Epithelial cell of esophagus (primary cell): ENCODE data around the gene FSTL5.
"Not testable (repeated sequence)": the region's sequence is repeated elsewhere in the genome, so short reads cannot be mapped to it uniquely, and the experiment has no call there.

ENCODE experiments used
- DNase-seq: peaks from one replicate; pipeline ENCODE4 v3.0.0; 2010; ENCODE audit warnings: low read depth
- H3K4me3 ChIP-seq: 2 replicates; pipeline ENCODE4 v1.5.1; 2011; ENCODE audit warnings: mild to moderate bottlenecking, low read length, control low read depth
- TF ChIP-seq, protein P1 (sequence below): IDR thresholded peaks from 2 replicates; pipeline ENCODE4 v1.5.1; 2011; ENCODE audit warnings: low read depth, mild to moderate bottlenecking, low read length, control low read depth, inconsistent platforms; ENCODE audit not compliant: insufficient read depth; ENCODE audit errors: missing control alignments

FSTL5 gene

DNA sequence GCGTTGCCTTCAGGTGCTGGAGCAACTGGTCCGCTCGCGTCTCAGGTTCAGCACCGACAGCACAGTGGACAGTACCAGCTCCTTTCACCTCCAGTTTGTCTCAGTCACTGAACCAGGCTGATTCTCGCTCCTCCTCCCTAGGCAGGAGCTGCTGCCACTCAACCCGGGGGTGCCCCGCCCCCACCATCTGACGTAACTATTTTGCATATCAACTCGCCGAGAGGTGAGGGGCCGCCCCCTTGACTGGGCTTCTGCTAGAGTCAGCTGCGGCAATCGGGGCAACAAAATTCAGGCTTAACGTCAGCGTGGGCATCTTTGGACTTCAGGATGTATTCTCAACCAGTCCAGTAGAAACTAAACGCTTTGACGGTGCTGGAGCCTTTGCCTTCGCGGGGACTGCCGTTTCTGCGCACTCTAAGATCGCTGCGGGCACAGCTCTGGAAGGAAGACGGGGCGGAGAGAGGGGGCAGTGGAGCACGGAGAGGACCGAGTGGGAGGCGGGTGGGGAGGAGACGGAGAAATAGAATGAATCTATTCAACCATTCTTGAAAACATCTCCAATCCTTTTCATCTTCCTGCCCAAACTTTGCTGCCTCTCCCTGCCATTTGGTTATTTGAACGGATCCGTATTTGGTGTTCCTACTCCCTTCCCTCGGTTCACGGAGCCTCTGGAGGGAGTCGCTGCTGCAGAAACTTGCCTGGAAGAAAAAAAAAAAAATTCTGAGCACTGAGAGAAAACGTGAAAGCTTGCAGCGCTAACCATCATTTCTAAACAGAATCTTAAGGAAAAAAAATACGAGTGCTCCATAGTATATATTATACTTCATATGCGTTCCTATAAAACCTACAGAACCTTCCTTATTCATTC lies at the start of gene FSTL5:
Gene FSTL5 (minus strand): TSS at position 109 of the 868 bp plus-strand sequence. CDS start 52,604 bp downstream, outside the sequence.
- peak; percentile 95 for DNase-seq
- peak within 1 kb of the TSS; percentile 56 for H3K4me3 ChIP-seq
- TF ChIP-seq, protein P1, sequence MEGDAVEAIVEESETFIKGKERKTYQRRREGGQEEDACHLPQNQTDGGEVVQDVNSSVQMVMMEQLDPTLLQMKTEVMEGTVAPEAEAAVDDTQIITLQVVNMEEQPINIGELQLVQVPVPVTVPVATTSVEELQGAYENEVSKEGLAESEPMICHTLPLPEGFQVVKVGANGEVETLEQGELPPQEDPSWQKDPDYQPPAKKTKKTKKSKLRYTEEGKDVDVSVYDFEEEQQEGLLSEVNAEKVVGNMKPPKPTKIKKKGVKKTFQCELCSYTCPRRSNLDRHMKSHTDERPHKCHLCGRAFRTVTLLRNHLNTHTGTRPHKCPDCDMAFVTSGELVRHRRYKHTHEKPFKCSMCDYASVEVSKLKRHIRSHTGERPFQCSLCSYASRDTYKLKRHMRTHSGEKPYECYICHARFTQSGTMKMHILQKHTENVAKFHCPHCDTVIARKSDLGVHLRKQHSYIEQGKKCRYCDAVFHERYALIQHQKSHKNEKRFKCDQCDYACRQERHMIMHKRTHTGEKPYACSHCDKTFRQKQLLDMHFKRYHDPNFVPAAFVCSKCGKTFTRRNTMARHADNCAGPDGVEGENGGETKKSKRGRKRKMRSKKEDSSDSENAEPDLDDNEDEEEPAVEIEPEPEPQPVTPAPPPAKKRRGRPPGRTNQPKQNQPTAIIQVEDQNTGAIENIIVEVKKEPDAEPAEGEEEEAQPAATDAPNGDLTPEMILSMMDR, result no peak

DNA sequence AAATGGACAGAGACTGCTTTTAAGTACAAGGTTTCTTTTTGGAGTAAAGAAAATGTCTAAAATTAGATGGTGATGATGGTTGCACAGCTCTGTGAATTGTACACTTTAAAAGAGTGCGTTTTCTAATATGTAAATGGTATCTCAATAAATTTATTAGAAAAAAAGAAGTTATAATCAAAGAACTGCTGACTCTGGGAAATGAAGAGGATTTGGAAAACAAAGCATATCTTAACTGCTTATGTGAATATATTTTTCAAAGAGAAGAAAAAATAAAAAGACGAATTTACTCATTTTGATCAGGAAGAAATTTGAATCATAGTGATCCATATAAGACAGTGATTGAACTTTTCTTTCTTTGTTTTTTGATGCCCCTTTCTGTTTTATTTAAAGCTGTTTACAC lies 45.9 kb upstream of the FSTL5 start:
- TF ChIP-seq, protein P1, result no peak
- no peak overlapping the region for H3K4me3 ChIP-seq
- no peak for DNase-seq

DNA sequence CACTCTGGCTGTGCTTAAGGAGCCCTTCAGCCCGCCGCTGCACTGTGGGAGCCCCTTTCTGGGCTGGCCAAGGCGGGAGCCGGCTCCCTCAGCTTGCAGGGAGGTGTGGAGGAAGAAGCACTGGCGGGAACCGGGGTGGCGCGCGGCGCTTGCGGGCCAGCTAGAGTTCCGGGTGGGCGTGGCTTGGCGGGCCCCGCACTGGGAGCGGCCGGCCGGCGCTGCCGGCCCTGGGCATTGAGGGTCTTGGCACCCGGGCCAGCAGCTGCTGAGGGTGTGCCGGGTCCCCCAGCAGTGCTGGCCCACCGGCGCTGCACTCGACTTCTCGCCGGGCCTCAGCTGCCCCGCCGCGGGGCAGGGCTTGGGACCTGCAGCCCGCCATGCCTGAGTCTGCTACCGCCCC lies 39.7 kb upstream of the FSTL5 start:
- H3K4me3 ChIP-seq, DNase-seq: not testable (repeated sequence)

DNA sequence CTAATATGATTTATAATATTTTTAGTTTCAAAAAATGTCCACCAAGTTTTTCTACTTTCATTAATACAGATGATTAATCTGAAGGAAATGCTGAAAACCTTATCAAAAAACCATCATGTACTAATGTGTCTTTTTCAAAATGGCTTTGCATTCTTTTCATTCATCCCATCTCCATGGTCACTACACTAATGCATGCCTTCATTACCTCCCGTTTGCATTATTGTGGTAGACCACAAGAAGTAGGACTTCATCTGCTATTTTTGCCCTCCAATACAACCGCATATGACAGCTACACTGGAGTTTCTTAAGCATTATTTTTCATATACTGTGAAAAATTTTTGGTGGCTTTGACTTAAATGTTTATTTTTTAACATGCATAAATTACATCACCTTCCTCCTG lies 37.9 kb upstream of the FSTL5 start:
- DNase-seq, result no peak
- H3K4me3 ChIP-seq, result no peak overlapping the region
- TF ChIP-seq, protein P1, result no peak

DNA sequence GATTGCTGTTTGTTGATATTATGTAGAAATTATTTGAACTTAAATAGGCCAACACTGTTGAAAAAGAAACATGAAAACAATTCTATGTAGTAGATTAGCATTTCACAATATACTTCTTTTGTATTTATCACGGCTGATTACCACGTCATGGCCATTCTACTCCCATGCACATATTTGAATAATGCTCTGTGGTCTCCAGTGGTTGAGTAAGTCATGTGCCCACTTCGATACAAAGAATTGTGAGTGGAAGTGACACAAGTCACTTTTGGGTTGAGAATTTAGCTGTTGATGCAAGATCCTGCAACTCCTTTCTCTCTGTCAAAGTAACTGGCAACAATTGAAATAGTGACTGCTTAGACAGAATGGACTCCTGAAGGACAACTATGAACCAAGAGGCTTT lies 6.7 kb upstream of the FSTL5 start:
- no peak for DNase-seq
- H3K4me3 ChIP-seq, result no peak overlapping the region
- TF ChIP-seq, protein P1, result no peak

DNA sequence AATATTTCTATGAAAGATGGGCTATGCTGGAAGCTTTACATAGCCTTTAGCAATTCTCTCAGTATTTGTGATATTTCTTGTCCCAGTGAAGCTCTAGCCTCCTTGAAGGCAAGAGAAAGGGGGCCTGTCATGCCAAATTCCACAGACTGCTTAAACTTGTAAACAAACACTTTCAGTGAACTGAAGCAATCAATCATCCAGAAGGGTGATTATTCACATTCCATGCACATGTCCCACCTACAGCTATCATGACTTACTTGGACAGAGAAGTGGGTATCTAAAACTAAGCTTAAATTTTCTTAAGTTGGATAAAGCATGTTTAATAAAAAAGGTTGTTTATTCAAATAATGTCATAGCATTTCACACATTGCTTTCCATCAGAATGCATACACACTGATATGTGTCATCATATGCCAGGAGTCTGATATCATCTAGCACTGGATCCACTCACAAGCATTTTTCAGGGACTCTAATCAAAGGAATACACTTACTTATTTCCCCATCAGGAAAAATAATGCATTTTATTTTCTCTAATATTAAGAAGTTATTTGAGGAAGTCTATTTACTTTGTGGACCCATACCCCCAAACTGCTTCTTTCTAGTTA lies 1.2 kb upstream of the FSTL5 start:
- peak; percentile 45 for DNase-seq
- TF ChIP-seq, protein P1, result no peak
- H3K4me3 ChIP-seq, result no peak overlapping the region

DNA sequence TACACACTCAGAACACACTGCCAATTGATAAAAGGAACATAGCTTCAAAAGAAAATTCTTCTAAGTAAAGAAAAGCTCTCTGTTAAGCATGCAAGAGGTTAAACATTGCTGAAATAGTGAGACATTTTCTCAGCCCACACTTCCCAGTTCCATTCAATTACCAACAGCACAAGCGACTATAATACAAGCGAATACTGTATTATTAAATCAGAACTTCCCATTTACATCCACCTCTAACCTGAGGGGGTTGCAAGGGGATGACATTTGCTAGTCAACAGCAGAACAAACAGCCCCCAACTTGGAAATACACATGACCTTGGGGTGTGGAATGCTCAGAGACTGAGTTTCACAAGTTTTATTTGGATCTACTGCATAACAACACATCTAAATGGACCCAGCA lies 1.1 kb downstream of the FSTL5 start:
- H3K4me3 ChIP-seq, result no peak overlapping the region

More for the DNA sequence above, 1.1 kb downstream of the FSTL5 start:
- DNase-seq, result no peak
- TF ChIP-seq, protein P1, result no peak
